Mucosa of rectum (tissue), 2 donors: Measurements from ENCODE around the gene GRK1.

ENCODE experiments used
- H3K27ac ChIP-seq, 2 donors: one replicate each; pipeline ENCODE4 v1.7.0; 2013; ENCODE audit warnings: inconsistent platforms in 2 of 2, low read depth in 2 of 2, low read length in 2 of 2
- H3K27me3 ChIP-seq, 2 donors: one replicate each; pipeline ENCODE4 v1.7.0; 2013; ENCODE audit warnings: low read length in 2 of 2; ENCODE audit not compliant: control insufficient read depth in 2 of 2, insufficient read depth in 2 of 2
- H3K36me3 ChIP-seq, 2 donors: one replicate each; pipeline ENCODE4 v1.7.0; 2013; ENCODE audit warnings: low read length in 2 of 2; ENCODE audit not compliant: control insufficient read depth in 2 of 2, insufficient read depth in 2 of 2
- H3K4me1 ChIP-seq, 2 donors: one replicate each; pipeline ENCODE4 v1.7.0; 2013; ENCODE audit warnings: low read length in 2 of 2, mild to moderate bottlenecking in 1 of 2; ENCODE audit not compliant: control insufficient read depth in 2 of 2, insufficient read depth in 2 of 2
- H3K4me3 ChIP-seq, 2 donors: one replicate each; pipeline ENCODE4 v1.7.0; 2013; ENCODE audit warnings: low read length in 2 of 2
- H3K9ac ChIP-seq, 2 donors: one replicate each; pipeline ENCODE4 v1.7.0; 2013; ENCODE audit warnings: low read length in 2 of 2, low read depth in 1 of 2, mild to moderate bottlenecking in 1 of 2
- H3K9me3 ChIP-seq, 2 donors: one replicate each; pipeline ENCODE4 v1.7.0; 2013; ENCODE audit warnings: low read length in 2 of 2; ENCODE audit not compliant: control insufficient read depth in 2 of 2
- donor health status: healthy.
- donor health status: Normal muscosa, but diverticular disease.

GRK1 gene

GRCh38 chr13:113767366-113767765 lies 100.3 kb downstream of the GRK1 start:
- Histone ChIP-seq H3K27ac (no peak overlapping the region), H3K36me3 (no peaks in the 10 kb centered on the region), H3K27me3 (no peaks in the 10 kb centered on the region), H3K9me3 (no peaks in the 10 kb centered on the region), H3K9ac (no peak overlapping the region), H3K4me3 (no peak overlapping the region), H3K4me1 (no peaks in the 10 kb centered on the region)

- Histone ChIP-seq H3K9ac (no peak overlapping the region), H3K4me3 (no peak overlapping the region), H3K9me3 (no peaks in the 10 kb centered on the region), H3K27ac (no peak overlapping the region), H3K36me3 (no peaks in the 10 kb centered on the region), H3K27me3 (no peaks in the 10 kb centered on the region), H3K4me1 (no peaks in the 10 kb centered on the region)
Observed at GRCh38 chr13:113768018-113768905, 101.2 kb downstream of the GRK1 start.

- no peaks in the 10 kb centered on the region for H3K4me1 ChIP-seq
- no peaks in the 10 kb centered on the region for H3K36me3 ChIP-seq
- H3K4me3 ChIP-seq, result no peak overlapping the region
- H3K27me3 ChIP-seq, result no peaks in the 10 kb centered on the region
- no peak overlapping the region for H3K27ac ChIP-seq
- no peak overlapping the region for H3K9ac ChIP-seq
- no peaks in the 10 kb centered on the region for H3K9me3 ChIP-seq
Observed at GRCh38 chr13:113769106-113769505, 102.1 kb downstream of the GRK1 start.

- H3K9ac ChIP-seq, result no peak overlapping the region
- no peaks in the 10 kb centered on the region for H3K4me1 ChIP-seq
- no peak overlapping the region for H3K27ac ChIP-seq
- no peaks in the 10 kb centered on the region for H3K36me3 ChIP-seq
- H3K9me3 ChIP-seq, result no peaks in the 10 kb centered on the region
- no peak overlapping the region for H3K4me3 ChIP-seq
- no peaks in the 10 kb centered on the region for H3K27me3 ChIP-seq
Observed at GRCh38 chr13:113769881-113770280, 102.9 kb downstream of the GRK1 start.

GRCh38 chr13:113770441-113770840 lies 103.4 kb downstream of the GRK1 start:
- Histone ChIP-seq H3K27me3 (no peaks in the 10 kb centered on the region), H3K27ac (no peak overlapping the region), H3K4me3 (no peak overlapping the region), H3K36me3 (no peaks in the 10 kb centered on the region), H3K4me1 (no peaks in the 10 kb centered on the region), H3K9me3 (no peaks in the 10 kb centered on the region), H3K9ac (no peak overlapping the region)

GRCh38 chr13:113770937-113771336 lies 103.9 kb downstream of the GRK1 start:
- Histone ChIP-seq H3K4me3 (no peak overlapping the region), H3K4me1 (no peaks in the 10 kb centered on the region), H3K27ac (no peak overlapping the region), H3K9me3 (no peaks in the 10 kb centered on the region), H3K9ac (no peak overlapping the region), H3K27me3 (no peaks in the 10 kb centered on the region), H3K36me3 (no peaks in the 10 kb centered on the region)

- H3K27me3 ChIP-seq, result no peaks in the 10 kb centered on the region
Observed at GRCh38 chr13:113771709-113772331, 104.8 kb downstream of the GRK1 start.

GRCh38 chr13:113774177-113775107 lies 107.4 kb downstream of the GRK1 start:
- Histone ChIP-seq H3K4me1 (no peaks in the 10 kb centered on the region), H3K9me3 (no peaks in the 10 kb centered on the region), H3K27me3 (peaks cover 0 to 4% of the 10 kb centered on the region in 2 donors), H3K9ac (no peak overlapping the region), H3K27ac (no peak overlapping the region), H3K4me3 (no peak overlapping the region), H3K36me3 (no peaks in the 10 kb centered on the region)

More at GRCh38 chr13:113771709-113772331, 104.8 kb downstream of the GRK1 start:
- Histone ChIP-seq H3K4me3 (no peak overlapping the region), H3K4me1 (no peaks in the 10 kb centered on the region), H3K36me3 (no peaks in the 10 kb centered on the region), H3K27ac (no peak overlapping the region), H3K9ac (no peak overlapping the region), H3K9me3 (no peaks in the 10 kb centered on the region)

GRCh38 chr13:113775451-113776145 lies 108.6 kb downstream of the GRK1 start:
- H3K36me3 ChIP-seq, result no peaks in the 10 kb centered on the region
- H3K4me1 ChIP-seq, result no peaks in the 10 kb centered on the region
- no peak overlapping the region for H3K4me3 ChIP-seq
- peaks cover 0 to 4% of the 10 kb centered on the region in 2 donors for H3K27me3 ChIP-seq
- no peak overlapping the region for H3K9ac ChIP-seq
- no peak overlapping the region for H3K27ac ChIP-seq
- H3K9me3 ChIP-seq, result no peaks in the 10 kb centered on the region
